ENCODE results near the gene PGP. TPM values are rescaled to one million over a fixed set of nuclear protein-coding genes. Genes with fewer than 3 reads are reported as not detected.
"Not testable (repeated sequence)": the region's sequence is repeated elsewhere in the genome, so short reads cannot be mapped to it uniquely, and the experiment has no call there.

PGP gene
- total RNA-seq, 1 donor from 2014 or later = 15.7 TPM

DNA sequence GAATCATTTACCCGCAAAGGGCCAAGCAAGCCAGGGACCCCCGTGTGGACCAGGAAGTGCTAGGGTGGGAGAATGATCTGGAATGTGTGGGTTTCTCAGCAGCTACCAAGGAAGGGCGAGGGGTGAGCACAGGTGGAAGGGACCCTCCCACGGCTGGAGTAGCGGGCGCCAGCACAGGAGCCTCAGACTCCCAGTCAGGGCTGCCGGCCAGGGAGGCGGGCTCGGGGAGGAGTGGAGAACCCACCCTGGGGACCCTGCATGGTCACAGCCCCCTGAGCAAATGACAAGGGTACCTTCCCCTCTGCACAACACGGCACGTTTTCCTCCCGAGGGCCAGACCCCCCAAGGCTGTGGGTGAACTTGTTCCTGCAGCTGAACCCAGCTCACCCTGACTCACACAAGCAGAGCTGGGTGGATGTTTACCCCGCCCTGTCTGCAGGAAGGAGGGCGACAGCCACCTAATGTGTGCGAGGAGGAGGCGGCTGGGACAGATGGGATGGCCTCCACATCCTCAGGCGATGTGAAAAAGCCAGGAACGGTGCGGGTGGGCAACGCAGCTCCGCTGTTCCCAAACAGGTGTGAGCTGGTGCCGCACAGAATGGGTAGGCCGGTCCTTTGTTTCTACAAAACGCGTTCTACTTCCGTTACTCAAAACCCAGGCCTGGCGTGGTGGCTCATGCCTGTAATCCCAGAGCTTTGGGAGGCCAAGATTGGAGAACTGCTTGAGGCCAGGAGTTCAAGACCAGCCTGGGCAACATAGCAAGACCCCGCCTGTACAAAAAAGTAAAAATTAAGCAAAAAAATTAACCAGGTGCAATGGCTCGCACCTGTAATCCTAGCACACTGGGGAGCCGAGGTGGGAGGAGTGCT, 30.5 kb upstream of the PGP start:
- peaks cover 5% of the 10 kb centered on the region for H3K36me3 ChIP-seq (ENCODE audit: control insufficient read depth, insufficient read depth, low read length)
- TF ChIP-seq CTCF (IDR thresholded peaks at IDR 0.05; ENCODE audit: insufficient read depth, low read length, poor library complexity, severe bottlenecking) = no peak
- DNase-seq (ENCODE audit: low read depth) = no peak
- H3K27me3 ChIP-seq (ENCODE audit: control insufficient read depth, insufficient read depth, low read length) = no peaks in the 10 kb centered on the region
- H3K4me3 ChIP-seq (ENCODE audit: low read depth, low read length) = no peak overlapping the region

GRCh38 chr16:2244301-2244700, 29.7 kb upstream of the PGP start:
- Histone ChIP-seq H3K36me3 (ENCODE audit: control insufficient read depth, insufficient read depth, low read length) (peaks cover 5% of the 10 kb centered on the region), H3K4me3 (ENCODE audit: low read depth, low read length) (no peak overlapping the region), H3K27me3 (ENCODE audit: control insufficient read depth, insufficient read depth, low read length) (no peaks in the 10 kb centered on the region)
- DNase-seq (ENCODE audit: low read depth) = no peak
- TF ChIP-seq CTCF (IDR thresholded peaks at IDR 0.05; ENCODE audit: insufficient read depth, low read length, poor library complexity, severe bottlenecking) = no peak

DNA sequence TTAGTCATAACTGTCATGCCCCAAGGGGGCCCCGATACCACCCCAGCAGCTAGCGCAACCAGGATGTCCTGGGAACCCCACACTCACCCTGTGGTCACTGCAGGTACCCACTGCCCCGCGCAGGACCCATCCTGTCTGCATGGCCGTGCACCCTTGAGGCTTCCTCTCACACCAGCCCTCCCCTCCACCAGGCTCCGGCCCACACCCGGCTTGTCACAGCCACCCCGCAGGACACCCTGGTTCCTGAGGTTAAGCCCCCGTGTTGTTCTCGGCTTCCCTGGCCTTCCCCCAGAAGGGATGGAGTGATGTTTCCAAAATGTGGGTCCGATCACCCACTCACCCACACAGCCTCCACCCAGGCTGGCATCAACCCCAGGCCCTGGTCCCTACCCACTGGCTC, 29.1 kb upstream of the PGP start:
- no peak for TF ChIP-seq CTCF (IDR thresholded peaks at IDR 0.05; ENCODE audit: insufficient read depth, low read length, poor library complexity, severe bottlenecking)
- Histone ChIP-seq H3K27me3 (ENCODE audit: control insufficient read depth, insufficient read depth, low read length) (no peaks in the 10 kb centered on the region), H3K36me3 (ENCODE audit: control insufficient read depth, insufficient read depth, low read length) (peaks cover 5% of the 10 kb centered on the region), H3K4me3 (ENCODE audit: low read depth, low read length) (no peak overlapping the region)
- no peak for DNase-seq (ENCODE audit: low read depth)

DNA sequence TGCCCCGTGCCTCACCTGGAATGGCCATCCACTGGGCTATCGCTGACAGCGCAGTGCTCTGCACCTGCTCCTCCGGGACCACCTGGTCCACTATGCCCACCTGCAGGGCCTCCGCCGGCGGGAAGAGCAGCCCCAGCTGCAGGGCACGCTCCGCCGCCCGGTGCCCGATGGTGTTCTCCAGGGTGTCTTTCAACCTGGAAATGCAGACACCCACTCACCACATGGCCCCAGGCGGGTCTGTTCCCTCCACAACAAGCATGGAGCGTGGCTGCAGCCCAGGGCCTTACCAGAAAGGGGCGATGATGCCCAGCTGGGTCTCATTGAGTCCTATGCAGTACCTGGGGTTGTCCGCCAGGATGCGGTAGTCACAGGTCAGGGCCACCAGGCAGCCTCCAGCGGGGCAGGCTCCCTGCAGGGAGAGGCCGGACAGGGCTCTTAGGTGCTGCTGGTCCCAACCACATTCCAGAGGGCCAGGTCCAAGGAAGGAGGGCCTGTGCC, 28.4 kb upstream of the PGP start:
- no peak for TF ChIP-seq CTCF (IDR thresholded peaks at IDR 0.05; ENCODE audit: insufficient read depth, low read length, poor library complexity, severe bottlenecking)
- H3K36me3 ChIP-seq (ENCODE audit: control insufficient read depth, insufficient read depth, low read length) = peaks cover 5% of the 10 kb centered on the region
- peaks cover 1% of the 10 kb centered on the region for H3K27me3 ChIP-seq (ENCODE audit: control insufficient read depth, insufficient read depth, low read length)
- no peak overlapping the region for H3K4me3 ChIP-seq (ENCODE audit: low read depth, low read length)
- no peak for DNase-seq (ENCODE audit: low read depth)

DNA sequence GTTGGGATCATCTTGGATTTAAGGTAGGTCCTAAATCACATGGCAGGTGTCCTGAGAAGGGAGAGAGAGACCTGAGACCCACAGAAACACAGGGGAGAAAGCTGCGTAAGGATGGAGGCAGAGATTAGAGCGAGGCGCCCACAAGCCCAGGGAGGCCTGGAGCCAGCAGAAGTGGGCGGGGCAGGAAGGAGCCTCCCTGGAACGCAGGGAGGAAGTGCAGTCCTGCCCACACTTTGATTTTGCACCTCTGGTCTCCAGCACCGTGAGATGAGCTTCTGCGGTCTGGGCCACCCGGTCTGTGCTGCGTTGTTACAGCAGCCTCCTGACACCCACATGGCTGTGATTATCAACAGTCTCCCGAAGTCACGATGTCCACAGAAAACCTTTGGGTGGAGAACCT, 28.0 kb upstream of the PGP start:
- Histone ChIP-seq H3K36me3 (ENCODE audit: control insufficient read depth, insufficient read depth, low read length) (peaks cover 5% of the 10 kb centered on the region), H3K27me3 (ENCODE audit: control insufficient read depth, insufficient read depth, low read length) (peaks cover 6% of the 10 kb centered on the region), H3K4me3 (ENCODE audit: low read depth, low read length) (no peak overlapping the region)
- TF ChIP-seq CTCF (IDR thresholded peaks at IDR 0.05; ENCODE audit: insufficient read depth, low read length, poor library complexity, severe bottlenecking) = no peak
- DNase-seq (ENCODE audit: low read depth) = no peak

DNA sequence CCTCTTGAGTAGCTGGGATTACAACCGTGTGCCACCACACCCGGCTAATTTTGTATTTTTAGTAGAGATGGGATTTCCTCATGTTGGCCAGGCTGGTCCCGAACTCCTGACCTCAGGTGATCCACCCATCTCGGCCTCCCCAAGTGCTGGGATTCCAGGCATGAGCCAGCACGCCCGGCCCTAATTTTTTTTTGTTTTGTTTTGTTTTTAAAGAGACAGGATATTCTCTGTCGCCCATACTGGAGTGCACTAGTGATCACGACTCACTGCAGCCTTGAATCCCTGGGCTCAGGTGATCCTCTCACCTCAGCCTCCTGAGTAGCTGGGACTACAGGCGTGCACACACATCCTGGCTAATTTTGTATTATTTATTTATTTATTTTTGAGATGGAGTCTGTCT, 25.7 kb upstream of the PGP start:
- DNase-seq (ENCODE audit: low read depth); H3K36me3 ChIP-seq (ENCODE audit: control insufficient read depth, insufficient read depth, low read length); H3K4me3 ChIP-seq (ENCODE audit: low read depth, low read length): not testable (repeated sequence)
- H3K27me3 ChIP-seq (ENCODE audit: control insufficient read depth, insufficient read depth, low read length) = peaks cover 24% of the 10 kb centered on the region
